ENCODE results near the gene EML1.

The EML1 gene

GRCh38 chr14:99975190-99975589, 182.0 kb downstream of the EML1 start:
- DNase-seq (ENCODE audit: low read depth), result no peak
- no peak for TF ChIP-seq CTCF (IDR thresholded peaks at IDR 0.05; ENCODE audit: insufficient read depth, low read depth, low read length, missing control alignments)
- H3K4me3 ChIP-seq (ENCODE audit: low read length), result no peak overlapping the region

- DNase-seq (ENCODE audit: low read depth), result no peak
- no peak for TF ChIP-seq CTCF (IDR thresholded peaks at IDR 0.05; ENCODE audit: insufficient read depth, low read depth, low read length, missing control alignments)
- H3K4me3 ChIP-seq (ENCODE audit: low read length), result no peak overlapping the region
These were observed 182.8 kb downstream of the EML1 start for GRCh38 chr14:99976021-99976420.

GRCh38 chr14:99976681-99977080, 183.5 kb downstream of the EML1 start:
- DNase-seq (ENCODE audit: low read depth), result no peak
- no peak for TF ChIP-seq CTCF (IDR thresholded peaks at IDR 0.05; ENCODE audit: insufficient read depth, low read depth, low read length, missing control alignments)

GRCh38 chr14:99980299-99980698, 187.1 kb downstream of the EML1 start:
- no peak for TF ChIP-seq CTCF (IDR thresholded peaks at IDR 0.05; ENCODE audit: insufficient read depth, low read depth, low read length, missing control alignments)
- DNase-seq (ENCODE audit: low read depth), result no peak
- no peak overlapping the region for H3K4me3 ChIP-seq (ENCODE audit: low read length)

More at GRCh38 chr14:99976681-99977080, 183.5 kb downstream of the EML1 start:
- H3K4me3 ChIP-seq (ENCODE audit: low read length), result no peak overlapping the region

- H3K4me3 ChIP-seq (ENCODE audit: low read length), result no peak overlapping the region
- no peak for TF ChIP-seq CTCF (IDR thresholded peaks at IDR 0.05; ENCODE audit: insufficient read depth, low read depth, low read length, missing control alignments)
- no peak for DNase-seq (ENCODE audit: low read depth)
These were observed 188.6 kb downstream of the EML1 start for GRCh38 chr14:99981806-99982205.

- peak; percentile 70 for DNase-seq (ENCODE audit: low read depth)
- peak; percentile 97 for TF ChIP-seq CTCF (IDR thresholded peaks at IDR 0.05; ENCODE audit: insufficient read depth, low read depth, low read length, missing control alignments)
- H3K4me3 ChIP-seq (ENCODE audit: low read length), result no peak overlapping the region
These were observed 189.5 kb downstream of the EML1 start for GRCh38 chr14:99982537-99983250.
